ENCODE data around the gene CAMKV. TPM values are rescaled to one million over a fixed set of nuclear protein-coding genes. Genes with fewer than 3 reads are reported as not detected.
"Not testable (repeated sequence)": the region's sequence is repeated elsewhere in the genome, so short reads cannot be mapped to it uniquely, and the experiment has no call there.

The CAMKV gene
- total RNA-seq, 1 donor from 2014 or later, result 0.51 TPM

- no peak for DNase-seq
Observed at GRCh38 chr3:49845694-49846093, 24.0 kb downstream of the CAMKV start.

GRCh38 chr3:49844464-49845183, 25.1 kb downstream of the CAMKV start:
- DNase-seq, result no peak

- DNase-seq, result no peak
Observed at GRCh38 chr3:49842843-49843517, 26.7 kb downstream of the CAMKV start.

GRCh38 chr3:49841806-49842205, 27.9 kb downstream of the CAMKV start:
- DNase-seq, result no peak

- peak; percentile 18 for DNase-seq
Observed at GRCh38 chr3:49841126-49841696, 28.5 kb downstream of the CAMKV start.

GRCh38 chr3:49840388-49840787, 29.3 kb downstream of the CAMKV start:
- DNase-seq, result peak; percentile 82

GRCh38 chr3:49839193-49839809, 30.4 kb downstream of the CAMKV start:
- peak; percentile 94 for DNase-seq

GRCh38 chr3:49831341-49831740, 38.4 kb downstream of the CAMKV start:
- no peak for DNase-seq

- no peak for DNase-seq
Observed at GRCh38 chr3:49826016-49826415, 43.7 kb downstream of the CAMKV start.

- DNase-seq, result not testable (repeated sequence)
Observed at GRCh38 chr3:49823131-49823530, 46.6 kb downstream of the CAMKV start.

GRCh38 chr3:49813497-49814174, 56.1 kb downstream of the CAMKV start, which contains the start of gene UBA7:
TSS of gene UBA7 (minus strand) at chr3:49813953. CDS start at chr3:49813787, 166 bp downstream.
- peak; percentile 61 for DNase-seq

GRCh38 chr3:49812916-49813496, 56.7 kb downstream of the CAMKV start:
- no peak for DNase-seq

Small RNA genes lying within 50 kb of the gene (small RNA-seq; reads per million reads assigned to genes)
- gene RN7SL217P (ENCODE audit: low replicate concordance), result not detected

Other genes starting within 250 kb of the CAMKV start
- gene APEH, start 195.6 kb downstream of the CAMKV start, total RNA-seq, result 82.7 TPM
- gene MST1, start 180.4 kb downstream of the CAMKV start, total RNA-seq, result 8.1 TPM
- gene RNF123, start 180.3 kb downstream of the CAMKV start, total RNA-seq, result 60.4 TPM
- gene AMIGO3, start 150.2 kb downstream of the CAMKV start, total RNA-seq, result 2.8 TPM
- gene GMPPB, start 146.0 kb downstream of the CAMKV start, total RNA-seq, result 22.8 TPM
- 35.6 TPM for gene IP6K1, start 83.4 kb downstream of the CAMKV start, total RNA-seq
- gene CDHR4, start 70.0 kb downstream of the CAMKV start, total RNA-seq, result not detected
- gene INKA1, start 66.6 kb downstream of the CAMKV start, total RNA-seq, result 12.3 TPM
- gene UBA7, start 56.0 kb downstream of the CAMKV start, total RNA-seq, result 17.4 TPM
- 1.6 TPM for gene TRAIP, start 13.3 kb downstream of the CAMKV start, total RNA-seq
- gene MST1R, start 34.0 kb upstream of the CAMKV start, total RNA-seq, result 5.7 TPM
- gene MON1A, start 59.9 kb upstream of the CAMKV start, total RNA-seq, result 4.4 TPM
- 98.1 TPM for gene RBM6, start 70.2 kb upstream of the CAMKV start, total RNA-seq
- 204 TPM for gene RBM5, start 219.0 kb upstream of the CAMKV start, total RNA-seq